ENCODE data around the gene FCGBP.
"Not testable (repeated sequence)": the region's sequence is repeated elsewhere in the genome, so short reads cannot be mapped to it uniquely, and the experiment has no call there.

The FCGBP gene

GRCh38 chr19:39934584-39935363, at the start of gene FCGBP:
Gene FCGBP (minus strand): TSS chr19:39934634.
- DNase-seq (ENCODE audit: low read depth in 2 of 2): no peak

- DNase-seq (ENCODE audit: low read depth in 2 of 2): no peak
Observed at GRCh38 chr19:39983695-39984300, 49.4 kb upstream of the FCGBP start.

DNA sequence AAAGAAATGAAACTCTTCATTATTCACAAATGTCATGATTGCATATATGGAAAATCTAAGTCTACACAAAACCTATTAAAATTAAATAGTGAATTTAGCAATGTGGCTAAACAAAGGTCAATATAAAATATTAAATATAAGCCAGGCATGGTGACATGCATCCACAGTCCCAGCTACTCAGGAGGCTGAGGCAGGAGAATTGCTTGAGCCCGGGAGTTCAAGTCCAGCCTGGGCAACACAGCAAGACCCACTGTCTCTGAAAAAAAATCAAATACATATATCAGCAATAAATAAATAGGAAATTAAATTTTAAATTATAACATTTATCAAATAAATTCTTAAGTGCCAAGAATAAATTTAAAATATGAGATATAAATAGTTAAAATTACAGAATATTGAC, 48.4 kb upstream of the FCGBP start:
- DNase-seq (ENCODE audit: low read depth in 2 of 2): no peak

GRCh38 chr19:39974377-39975155, 40.1 kb upstream of the FCGBP start:
- DNase-seq (ENCODE audit: low read depth in 2 of 2): no peak

- no peak for DNase-seq (ENCODE audit: low read depth in 2 of 2)
Observed at GRCh38 chr19:39971380-39972035, 37.1 kb upstream of the FCGBP start.

- peak; percentile 97 for DNase-seq (ENCODE audit: low read depth in 2 of 2)
Observed at GRCh38 chr19:39970675-39971379, 36.4 kb upstream of the FCGBP start, which contains the start of gene PSMC4. Gene PSMC4 (plus strand): TSS chr19:39971165. CDS start chr19:39971203, 38 bp downstream.

GRCh38 chr19:39970425-39970674, 35.9 kb upstream of the FCGBP start:
- no peak for DNase-seq (ENCODE audit: low read depth in 2 of 2)

DNA sequence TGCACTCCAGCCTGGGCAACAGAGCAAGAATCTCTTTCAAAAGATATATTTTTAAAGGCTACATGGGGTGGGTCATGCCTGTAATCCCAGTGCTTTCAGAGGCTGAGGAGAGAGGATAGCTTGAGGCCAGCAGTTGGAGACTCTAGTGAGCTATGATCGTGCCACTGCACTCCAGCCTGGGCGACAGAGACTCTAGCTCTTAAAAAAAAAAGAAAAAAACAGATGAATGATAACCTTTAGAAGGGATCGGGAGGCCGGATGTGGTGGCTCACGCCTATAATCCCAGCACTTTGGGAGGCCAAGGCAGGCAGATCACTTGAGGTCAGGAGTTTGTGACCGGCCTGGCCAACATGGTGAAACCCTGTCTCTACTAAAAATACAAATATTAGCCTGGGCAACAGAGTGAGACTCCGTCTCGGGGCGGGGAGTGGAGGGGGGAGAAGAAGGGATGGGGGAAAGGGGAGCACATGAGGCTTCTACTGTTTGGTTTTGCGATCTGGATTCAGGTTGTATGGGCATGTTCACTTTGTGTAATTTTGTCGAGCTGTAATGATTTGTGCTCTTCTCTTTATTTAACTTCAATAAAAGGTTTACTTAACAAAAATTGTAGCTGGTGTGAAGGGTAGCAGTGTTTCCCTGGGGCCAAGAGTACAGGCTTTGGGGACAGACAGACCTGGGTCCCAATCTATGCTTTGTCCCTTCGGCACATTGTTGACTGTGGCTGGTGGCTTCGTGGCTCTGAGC, 35.4 kb upstream of the FCGBP start:
- no peak for DNase-seq (ENCODE audit: low read depth in 2 of 2)

- no peak for DNase-seq (ENCODE audit: low read depth in 2 of 2)
Observed at GRCh38 chr19:39969266-39969665, 34.8 kb upstream of the FCGBP start.

- no peak for DNase-seq (ENCODE audit: low read depth in 2 of 2)
Observed at GRCh38 chr19:39968789-39969188, 34.4 kb upstream of the FCGBP start.

GRCh38 chr19:39967561-39967960, 33.1 kb upstream of the FCGBP start:
- DNase-seq (ENCODE audit: low read depth in 2 of 2): no peak

GRCh38 chr19:39966617-39967016, 32.2 kb upstream of the FCGBP start:
- no peak for DNase-seq (ENCODE audit: low read depth in 2 of 2)

- no peak for DNase-seq (ENCODE audit: low read depth in 2 of 2)
Observed at GRCh38 chr19:39963898-39964297, 29.5 kb upstream of the FCGBP start.

GRCh38 chr19:39959407-39959806, 25.0 kb upstream of the FCGBP start:
- DNase-seq (ENCODE audit: low read depth in 2 of 2): not testable (repeated sequence)

- DNase-seq (ENCODE audit: low read depth in 2 of 2): not testable (repeated sequence)
Observed at GRCh38 chr19:39958942-39959341, 24.5 kb upstream of the FCGBP start.

DNA sequence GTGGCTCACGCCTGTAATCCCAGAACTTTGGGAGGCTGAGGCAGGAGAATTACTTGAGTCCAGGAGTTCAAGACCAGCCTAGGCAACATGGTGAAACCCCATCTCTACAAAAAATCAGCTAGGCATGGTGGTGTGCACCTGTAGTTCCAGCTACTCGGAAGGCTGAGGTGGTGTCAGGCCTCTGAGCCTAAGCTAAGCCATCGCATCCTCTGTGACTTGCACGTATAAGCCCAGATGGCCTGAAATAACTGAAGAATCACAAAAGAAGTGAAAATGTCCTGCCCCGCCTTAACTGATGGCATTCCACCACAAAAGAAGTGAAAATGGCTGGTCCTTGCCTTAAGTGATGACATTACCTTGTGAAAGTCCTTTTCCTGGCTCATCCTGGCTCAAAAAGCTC, 23.5 kb upstream of the FCGBP start:
- DNase-seq (ENCODE audit: low read depth in 2 of 2): not testable (repeated sequence)

DNA sequence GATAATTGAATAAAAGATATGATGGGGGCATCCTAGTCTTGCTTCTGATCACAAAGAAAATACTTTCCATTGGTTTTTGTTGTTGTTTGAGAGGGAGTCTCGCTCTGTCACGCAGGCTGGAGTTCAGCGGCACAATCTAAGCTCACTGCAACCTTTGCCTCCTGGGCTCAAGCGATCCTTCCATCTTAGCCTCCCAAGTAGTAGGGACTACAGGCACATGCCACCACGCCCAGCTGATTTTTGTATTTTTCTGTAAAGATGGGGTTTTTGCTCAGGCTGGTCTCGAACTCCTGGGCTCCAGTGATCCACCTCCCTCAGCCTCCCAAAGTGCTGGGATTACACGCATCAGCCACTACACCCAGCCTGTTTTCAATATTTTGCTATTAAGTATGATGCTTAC, 19.5 kb upstream of the FCGBP start:
- DNase-seq (ENCODE audit: low read depth in 2 of 2): no peak

DNA sequence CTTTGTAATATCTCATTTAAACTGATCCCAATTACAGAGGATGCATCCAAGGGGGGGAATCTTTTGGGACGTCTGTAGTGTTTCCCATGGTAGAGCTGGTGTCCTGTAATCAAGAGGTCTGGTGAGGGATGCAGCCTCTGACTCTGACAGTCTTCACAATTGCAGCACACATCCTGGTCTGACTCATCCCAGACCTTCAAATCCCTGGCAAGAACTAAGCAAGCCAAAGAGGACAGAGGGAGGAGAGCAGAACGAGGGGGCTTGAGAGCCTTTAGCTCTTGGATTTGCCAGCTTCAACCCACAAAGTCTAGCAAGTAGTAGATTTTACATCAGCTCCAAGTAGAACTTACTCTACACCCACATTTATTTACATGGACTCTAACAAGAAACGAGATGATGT, 17.3 kb upstream of the FCGBP start:
- DNase-seq (ENCODE audit: low read depth in 2 of 2): no peak

DNA sequence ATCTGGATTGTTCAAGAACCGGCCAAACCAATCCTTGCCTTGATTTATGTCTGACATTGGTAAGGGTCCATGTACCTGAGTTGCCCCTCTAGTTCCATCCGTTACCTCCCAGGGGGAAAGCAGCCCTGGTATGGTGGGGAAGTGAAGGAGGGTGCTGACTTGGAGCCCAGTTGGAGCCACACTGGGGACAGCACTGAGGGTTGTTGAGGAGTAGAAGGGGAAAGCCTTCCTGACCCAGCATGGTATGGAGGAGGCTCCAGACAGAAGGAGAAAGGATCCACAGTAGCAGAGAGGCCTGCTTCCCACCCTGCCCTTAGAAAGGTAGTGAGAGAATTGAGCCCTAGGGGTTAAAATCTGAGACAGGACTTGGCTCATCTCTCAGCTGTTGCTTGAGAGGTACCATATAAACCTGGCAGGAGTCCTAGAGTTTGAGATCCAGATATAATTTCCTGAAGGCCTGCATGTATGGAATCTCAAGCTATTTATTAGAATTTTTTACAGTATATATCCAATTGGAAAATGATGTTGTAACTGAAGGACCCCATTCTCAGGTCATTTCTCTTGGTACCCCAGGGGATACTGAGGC, 16.7 kb upstream of the FCGBP start:
- DNase-seq (ENCODE audit: low read depth in 2 of 2): no peak

DNA sequence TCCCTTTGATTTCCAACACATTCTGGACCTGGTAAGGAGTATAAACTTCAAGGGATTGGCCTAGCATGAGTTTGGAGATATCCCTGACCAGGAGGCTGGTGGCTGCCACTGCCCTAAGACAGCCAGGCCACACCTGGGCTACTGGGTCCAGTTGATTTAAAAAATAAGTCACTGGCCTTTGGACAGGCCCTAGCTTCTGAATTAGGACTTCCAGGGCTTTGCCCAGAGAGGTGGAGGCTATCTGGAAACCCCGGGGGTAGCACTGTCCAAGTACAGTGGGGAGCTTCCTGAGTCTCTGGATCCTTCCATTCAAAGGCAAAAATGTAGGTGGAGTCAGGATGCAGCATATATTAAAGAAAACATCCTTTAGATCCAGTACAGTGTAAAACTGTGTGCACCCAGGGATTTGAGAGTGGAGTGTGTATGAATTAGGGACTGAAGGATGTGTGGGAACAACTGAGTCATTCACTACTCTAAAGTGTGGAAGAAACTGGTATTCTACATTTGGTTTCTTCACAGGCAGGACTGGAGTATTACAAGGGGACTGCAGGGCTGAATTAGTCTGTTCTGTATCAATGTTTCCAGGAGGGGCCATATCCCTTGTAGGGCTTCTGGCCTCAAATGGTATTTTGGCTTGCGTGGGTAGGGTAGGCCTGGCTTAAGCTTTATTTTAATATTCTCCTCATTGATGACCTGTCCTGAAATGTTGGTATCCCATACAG, 14.8 kb upstream of the FCGBP start:
- DNase-seq (ENCODE audit: low read depth in 2 of 2): no peak

Measured in activated CD8-positive, alpha-beta memory T cell treated with anti-CD3 and anti-CD28 coated beads for 4 hours (primary cell).